ENCODE measurements around the gene CHST4. TPM values are rescaled to one million over a fixed set of nuclear protein-coding genes. Genes with fewer than 3 reads are reported as not detected.

The CHST4 gene
- total RNA-seq, 4 donors from 2014 or later, result 0.26 to 0.63 TPM; not detected in 2

DNA sequence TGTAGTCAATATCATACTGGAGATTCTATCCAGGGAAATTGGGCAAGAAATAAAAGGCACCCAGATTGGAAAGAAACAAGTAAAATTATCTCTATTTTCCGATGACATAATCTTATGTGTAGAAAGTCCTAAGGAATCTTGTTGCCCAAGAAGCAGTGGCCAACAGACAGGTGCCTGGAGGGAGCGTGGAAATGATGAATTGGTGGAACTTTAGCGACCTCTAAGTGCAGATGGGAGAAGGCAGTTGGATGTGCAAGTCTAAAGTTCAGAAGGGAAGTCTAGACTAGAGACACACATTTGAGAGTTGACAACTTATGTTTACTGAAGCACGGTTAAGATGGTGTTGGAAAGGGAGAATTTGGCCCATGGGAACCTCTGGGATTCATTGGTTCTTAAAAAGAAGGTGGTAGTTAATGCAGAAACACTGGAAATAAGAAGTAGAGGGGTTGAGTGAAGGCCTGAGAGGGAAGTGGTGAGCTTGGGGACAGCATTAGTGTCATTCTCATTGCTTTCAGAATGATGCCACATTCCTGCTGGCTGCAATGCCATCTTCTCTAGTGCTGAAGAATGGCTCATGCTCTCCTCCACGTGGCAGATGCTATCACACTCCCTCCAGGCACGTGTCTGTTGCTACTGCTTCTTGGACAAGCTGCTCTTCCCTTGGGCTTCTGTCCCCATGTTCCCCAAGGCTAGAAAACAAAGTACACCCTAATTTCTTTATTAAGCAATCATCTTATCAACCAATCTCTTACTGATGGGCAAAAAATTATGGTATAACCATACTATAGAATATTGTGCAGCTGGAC, 26.7 kb downstream of the CHST4 start:
- Histone ChIP-seq H3K4me1 (no peaks in the 10 kb centered on the region), H3K4me3 (no peak overlapping the region), H3K27ac (replicated peaks in 1 of 4) (no peak overlapping the region), H3K36me3 (no peaks in the 10 kb centered on the region), H3K9me3 (no peaks in the 10 kb centered on the region), H3K27me3 (peaks cover 0 to 7% (median 0%) of the 10 kb centered on the region in 4 donors)
- no peak for DNase-seq (ENCODE audit: extremely low spot score)
- intact Hi-C loops (cut with DNase I), result no loop called here
- TF ChIP-seq, protein P1, sequence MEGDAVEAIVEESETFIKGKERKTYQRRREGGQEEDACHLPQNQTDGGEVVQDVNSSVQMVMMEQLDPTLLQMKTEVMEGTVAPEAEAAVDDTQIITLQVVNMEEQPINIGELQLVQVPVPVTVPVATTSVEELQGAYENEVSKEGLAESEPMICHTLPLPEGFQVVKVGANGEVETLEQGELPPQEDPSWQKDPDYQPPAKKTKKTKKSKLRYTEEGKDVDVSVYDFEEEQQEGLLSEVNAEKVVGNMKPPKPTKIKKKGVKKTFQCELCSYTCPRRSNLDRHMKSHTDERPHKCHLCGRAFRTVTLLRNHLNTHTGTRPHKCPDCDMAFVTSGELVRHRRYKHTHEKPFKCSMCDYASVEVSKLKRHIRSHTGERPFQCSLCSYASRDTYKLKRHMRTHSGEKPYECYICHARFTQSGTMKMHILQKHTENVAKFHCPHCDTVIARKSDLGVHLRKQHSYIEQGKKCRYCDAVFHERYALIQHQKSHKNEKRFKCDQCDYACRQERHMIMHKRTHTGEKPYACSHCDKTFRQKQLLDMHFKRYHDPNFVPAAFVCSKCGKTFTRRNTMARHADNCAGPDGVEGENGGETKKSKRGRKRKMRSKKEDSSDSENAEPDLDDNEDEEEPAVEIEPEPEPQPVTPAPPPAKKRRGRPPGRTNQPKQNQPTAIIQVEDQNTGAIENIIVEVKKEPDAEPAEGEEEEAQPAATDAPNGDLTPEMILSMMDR (IDR thresholded peaks at IDR 0.05), result no peak
- TF ChIP-seq POLR2A (IDR thresholded peaks at IDR 0.05; ENCODE audit: low read depth) (no peak), EP300 (IDR thresholded peaks at IDR 0.05) (no peak), POLR2AphosphoS5 (IDR thresholded peaks at IDR 0.05) (no peak)
- 51% methylated on average over 6 of the region's 6 CpGs for WGBS

DNA sequence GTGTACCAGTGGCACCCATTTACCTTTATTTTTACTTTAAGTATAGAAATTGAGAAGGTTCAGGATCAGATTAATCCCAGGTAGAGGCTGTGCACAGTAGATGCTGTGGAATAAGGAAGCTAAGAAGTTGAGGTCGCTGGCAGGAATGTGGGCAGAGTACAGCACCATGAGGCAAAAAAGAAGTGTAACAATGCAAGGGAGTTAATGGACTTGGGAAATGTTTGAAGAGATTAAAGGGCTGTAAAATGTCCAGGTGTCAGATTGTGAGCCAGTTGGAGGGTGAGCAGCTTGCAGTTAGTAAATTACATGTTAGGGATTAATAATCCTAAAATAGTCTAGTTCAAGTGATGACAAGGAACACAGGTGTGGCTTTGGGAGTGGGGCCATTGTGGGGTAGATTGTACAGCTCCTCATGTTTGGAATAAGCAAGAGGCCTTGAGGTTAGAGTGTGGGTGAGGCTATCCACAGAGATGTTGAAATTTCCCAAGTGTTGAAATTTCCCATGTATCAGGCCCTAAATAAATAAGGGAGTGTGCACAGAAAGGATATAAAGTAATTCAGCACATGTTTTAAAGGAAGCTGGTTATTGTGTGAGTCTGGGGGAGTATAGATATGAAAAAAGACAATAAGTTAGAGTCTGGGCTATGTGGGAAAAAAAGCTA, 29.1 kb downstream of the CHST4 start:
- H3K4me1 ChIP-seq, result no peaks in the 10 kb centered on the region
- H3K36me3 ChIP-seq, result no peaks in the 10 kb centered on the region
- TF ChIP-seq EP300 (IDR thresholded peaks at IDR 0.05) (no peak), POLR2AphosphoS5 (IDR thresholded peaks at IDR 0.05) (no peak), POLR2A (IDR thresholded peaks at IDR 0.05; ENCODE audit: low read depth) (no peak)
- TF ChIP-seq, protein P1 (IDR thresholded peaks at IDR 0.05), result no peak

DNA sequence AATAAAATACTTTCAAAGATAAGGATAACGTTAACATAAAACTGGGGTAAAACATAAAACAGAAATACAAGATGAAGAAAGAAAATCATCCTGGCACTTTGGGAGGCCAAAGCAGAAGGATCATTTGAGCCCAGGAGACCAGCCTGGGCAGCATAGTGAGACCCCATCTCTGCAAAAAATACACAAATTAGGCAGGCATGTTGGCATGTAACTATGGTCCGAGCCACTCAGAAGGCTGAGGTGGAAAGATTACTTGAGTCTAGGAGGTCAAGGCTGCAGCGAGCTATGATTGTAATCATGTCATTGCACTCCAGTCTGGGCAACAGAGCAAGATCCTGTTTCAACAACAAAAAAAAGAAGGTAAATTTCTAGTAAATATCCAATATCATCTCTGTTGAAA, 31.1 kb downstream of the CHST4 start:
- intact Hi-C loops (cut with DNase I), result no loop called here
- no peaks in the 10 kb centered on the region for H3K27me3 ChIP-seq

More for the DNA sequence above, 29.1 kb downstream of the CHST4 start:
- WGBS, result 74% methylated on average over 1 of the region's 1 CpG
- Histone ChIP-seq H3K9me3 (no peaks in the 10 kb centered on the region), H3K4me3 (no peak overlapping the region), H3K27me3 (no peaks in the 10 kb centered on the region), H3K27ac (replicated peaks in 1 of 4) (no peak overlapping the region)
- intact Hi-C loops (cut with DNase I), result no loop called here
- no peak for DNase-seq (ENCODE audit: extremely low spot score)

DNA sequence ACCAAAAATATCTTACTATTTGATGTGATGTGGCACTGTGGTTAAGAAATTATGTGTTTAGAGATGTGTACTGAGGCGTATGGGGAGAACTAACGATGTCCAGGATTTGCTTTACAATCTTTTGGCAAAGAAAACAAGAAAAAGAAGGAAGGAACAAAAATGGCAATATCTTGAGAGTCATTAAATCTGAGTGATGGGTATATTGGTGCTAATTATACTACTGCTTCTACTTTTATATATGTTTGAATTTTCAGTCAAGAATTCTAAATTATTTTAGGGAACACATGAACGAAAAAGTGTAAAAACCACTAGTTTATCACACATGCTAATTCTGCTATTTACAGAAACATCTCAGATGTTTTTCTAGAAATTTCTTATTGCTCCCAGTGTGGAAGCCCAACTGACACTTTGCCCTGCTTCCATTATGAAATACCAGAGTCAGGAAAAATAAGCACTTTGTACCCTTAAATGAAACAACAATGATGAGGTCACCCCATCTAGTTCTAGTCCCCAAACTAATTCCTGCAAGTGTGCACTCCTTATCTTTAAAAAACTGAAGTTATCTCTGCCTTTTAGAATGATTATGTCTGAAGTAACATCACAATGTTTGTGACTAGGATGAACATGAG, 31.8 kb downstream of the CHST4 start:
- Histone ChIP-seq H3K9me3 (peaks cover 0 to 7% (median 0%) of the 10 kb centered on the region in 4 donors), H3K36me3 (no peaks in the 10 kb centered on the region), H3K27ac (replicated peaks in 1 of 4) (no peak overlapping the region), H3K27me3 (no peaks in the 10 kb centered on the region), H3K4me3 (no peak overlapping the region), H3K4me1 (no peaks in the 10 kb centered on the region)
- TF ChIP-seq POLR2AphosphoS5 (IDR thresholded peaks at IDR 0.05) (no peak), EP300 (IDR thresholded peaks at IDR 0.05) (no peak), POLR2A (IDR thresholded peaks at IDR 0.05; ENCODE audit: low read depth) (no peak)
- TF ChIP-seq, protein P1 (IDR thresholded peaks at IDR 0.05), result no peak
- intact Hi-C loops (cut with DNase I), result no loop called here
- WGBS, result 73% methylated on average over 3 of the region's 3 CpGs
- DNase-seq (ENCODE audit: extremely low spot score), result no peak

More for the DNA sequence above, 31.1 kb downstream of the CHST4 start:
- TF ChIP-seq, protein P1 (IDR thresholded peaks at IDR 0.05), result no peak
- TF ChIP-seq POLR2AphosphoS5 (IDR thresholded peaks at IDR 0.05), result no peak
- no peak for TF ChIP-seq POLR2A (IDR thresholded peaks at IDR 0.05; ENCODE audit: low read depth)
- no peak for TF ChIP-seq EP300 (IDR thresholded peaks at IDR 0.05)
- Histone ChIP-seq H3K27ac (replicated peaks in 1 of 4) (no peak overlapping the region), H3K36me3 (no peaks in the 10 kb centered on the region), H3K4me1 (no peaks in the 10 kb centered on the region), H3K9me3 (peaks cover 0 to 3% (median 0%) of the 10 kb centered on the region in 4 donors), H3K4me3 (no peak overlapping the region)
- WGBS, result 71% methylated on average over 3 of the region's 3 CpGs
- no peak for DNase-seq (ENCODE audit: extremely low spot score)

Measured in esophagus muscularis mucosa (tissue), 4 donors.